Naive thymus-derived CD8-positive, alpha-beta T cell (primary cell): Measurements from ENCODE around the gene BSG. TPM values are rescaled to one million over a fixed set of nuclear protein-coding genes. Genes with fewer than 3 reads are reported as not detected.
A peak's percentile ranks its signal among the peaks of the same experiment; 100 is the strongest.

ENCODE experiments used
- ATAC-seq, 2 donors: fragments of 150-1000 bp; cut with Tn5 transposase in 1 of 2; sonication (Bioruptor Pico), chemical (Tn5 transposase) in 1 of 2; 1 replicate in 1 of 2; 2 replicates in 1 of 2; pipeline ENCODE4 v1.10.0; 2021; ENCODE audit warnings: mild to moderate bottlenecking in 2 of 2, moderate library complexity in 2 of 2
- POLR2A ChIA-PET: fragments of 350-600 bp; sonication (Branson Sonifier 250); formaldehyde crosslinking; loops from one replicate; lab custom pipeline; 2021; ENCODE audit warnings: antibody characterized with exemption; lab: Charles Lee
- DNase-seq, 10 donors: peaks; one replicate each; pipeline versions ENCODE4 v3.0.0 to v3.0.0-alpha.2; 2020 to 2022
- H3K27ac Mint-ChIP-seq, 10 donors: one replicate each; pipeline ENCODE4 v1.8.0; 2020 to 2022; ENCODE audit warnings: mild to moderate bottlenecking in 10 of 10, mixed read lengths in 10 of 10, moderate library complexity in 4 of 10, inconsistent platforms in 1 of 10
- H3K27me3 Mint-ChIP-seq, 5 donors: one replicate each; pipeline ENCODE4 v1.8.0; 2021 to 2022; ENCODE audit warnings: mixed read lengths in 5 of 5
- H3K36me3 Mint-ChIP-seq, 3 donors: one replicate each; pipeline ENCODE4 v1.8.0; 2020 to 2022; ENCODE audit warnings: mixed read lengths in 3 of 3, mild to moderate bottlenecking in 2 of 3, inconsistent platforms in 1 of 3
- H3K4me1 Mint-ChIP-seq, 4 donors: one replicate each; pipeline ENCODE4 v1.8.0; 2021 to 2022; ENCODE audit warnings: mixed read lengths in 4 of 4
- H3K4me3 Mint-ChIP-seq, 10 donors: one replicate each; pipeline ENCODE4 v1.8.0; 2020 to 2022; ENCODE audit warnings: mild to moderate bottlenecking in 10 of 10, mixed read lengths in 10 of 10, moderate library complexity in 6 of 10, inconsistent platforms in 1 of 10
- H3K9me3 Mint-ChIP-seq, 9 donors: one replicate each; pipeline ENCODE4 v1.8.0; 2020 to 2022; ENCODE audit warnings: mixed read lengths in 9 of 9, mild to moderate bottlenecking in 3 of 9, inconsistent platforms in 1 of 9, moderate library complexity in 1 of 9
- polyA plus RNA-seq, 3 donors: library from polyadenylated mRNA; unstranded; fragments of 300-500 nt; fragmentation: Illumina TruSeq; gene quantifications; one replicate each; pipeline ENCODE4 v1.2.3, GENCODE V29; 2021
- total RNA-seq, 8 experiments: library from RNA in 2 of 8; stranded (reverse) in 2 of 8; gene quantifications; one replicate each; pipeline ENCODE4 v1.2.3 and lab custom pipeline; 2021 to 2026

Gene BSG
- total and polyA plus RNA-seq, 5 experiments from 2014 or later: 106 to 313 (median 282) TPM

DNA sequence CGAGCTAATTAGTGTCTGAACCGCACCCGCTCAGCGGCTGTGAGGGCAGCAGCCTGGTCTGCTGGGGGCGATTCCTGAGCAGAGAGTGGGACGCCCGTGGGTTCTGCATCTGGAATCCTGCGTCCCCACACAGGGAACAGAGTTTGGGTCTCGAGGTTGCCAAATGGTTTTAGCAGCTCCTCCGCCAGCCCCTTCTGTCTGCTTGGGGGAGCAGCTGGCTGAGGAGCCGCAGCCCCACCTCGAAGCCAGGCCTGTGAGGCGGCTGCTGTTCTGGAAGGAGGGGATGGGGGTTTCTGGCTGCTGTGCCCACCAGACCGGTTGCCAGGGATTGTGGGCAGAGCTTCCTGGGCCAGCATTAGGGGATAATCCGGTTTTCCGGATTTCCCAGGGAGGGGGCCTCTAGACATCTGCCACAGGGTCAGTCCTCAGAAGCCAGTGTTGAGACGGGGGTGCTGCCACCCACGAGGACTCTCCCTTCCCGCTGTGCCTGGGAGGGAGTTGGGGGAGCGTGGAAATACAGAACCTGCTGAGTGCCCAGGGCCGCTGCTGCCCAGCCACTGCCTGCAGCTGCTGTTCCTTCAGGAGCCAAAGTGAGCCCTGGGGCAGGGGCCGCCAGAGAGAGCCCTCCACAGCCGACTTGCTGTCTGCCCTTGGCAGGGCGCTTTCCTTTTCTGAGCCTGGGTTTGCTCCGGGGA is 38.9 kb upstream of the BSG start:
- Mint-ChIP-seq H3K27ac (peak overlapping the region in 8 of 10 donors; percentile 27 to 86 (median 54)), H3K36me3 (peaks cover 0 to 13% (median 1%) of the 10 kb centered on the region in 3 donors), H3K4me1 (peaks cover 10 to 23% (median 17%) of the 10 kb centered on the region in 4 donors), H3K27me3 (peaks cover 0 to under 1% (median 0%) of the 10 kb centered on the region in 5 donors), H3K9me3 (no peaks in the 10 kb centered on the region), H3K4me3 (peak overlapping the region; percentile 59 to 90 (median 88))
- DNase-seq (peak in 1 of 10 donors; percentile 56), ATAC-seq (no peak)
- POLR2A ChIA-PET: interaction anchor here (0.9 to 5.0 kb wide), 7 partner anchors 9 to 45 kb away, joined by 3 to 55 read pairs (median 5); partner anchors contain the start of genes GZMM and TPGS1

DNA sequence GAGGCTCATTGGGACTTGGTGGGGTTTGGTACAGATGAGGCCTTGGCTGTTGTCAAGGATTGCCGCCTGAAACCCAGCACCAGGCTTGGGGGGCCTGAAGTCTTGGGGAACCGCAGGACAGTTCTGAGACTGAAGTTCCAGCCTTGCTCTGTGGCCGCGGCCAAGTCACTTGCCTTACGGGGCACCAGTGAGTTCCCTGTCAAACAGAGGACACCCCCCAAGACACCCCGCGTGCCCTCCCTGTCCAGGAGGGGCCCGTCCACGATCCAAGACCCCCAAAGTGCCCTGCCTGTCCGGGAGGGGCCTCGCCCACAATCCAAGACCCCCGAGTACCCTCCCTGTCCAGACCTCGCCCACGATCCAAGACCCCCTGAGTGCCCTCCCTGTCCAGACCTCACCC is 38.3 kb upstream of the BSG start:
- POLR2A ChIA-PET: interaction anchor here (0.9 to 5.0 kb wide), 4 partner anchors 9 to 24 kb away, joined by 3 to 55 read pairs (median 10); partner anchors contain the start of gene GZMM
- DNase-seq (no peak), ATAC-seq (no peak)
- Mint-ChIP-seq H3K27me3 (no peaks in the 10 kb centered on the region), H3K27ac (peak overlapping the region in 3 of 10 donors; percentile 1 to 38 (median 31)), H3K9me3 (no peaks in the 10 kb centered on the region), H3K36me3 (peaks cover 0 to 16% (median 1%) of the 10 kb centered on the region in 3 donors), H3K4me3 (peak overlapping the region in 9 of 10 donors; percentile 22 to 89 (median 66)), H3K4me1 (peaks cover 10 to 22% (median 17%) of the 10 kb centered on the region in 4 donors)

DNA sequence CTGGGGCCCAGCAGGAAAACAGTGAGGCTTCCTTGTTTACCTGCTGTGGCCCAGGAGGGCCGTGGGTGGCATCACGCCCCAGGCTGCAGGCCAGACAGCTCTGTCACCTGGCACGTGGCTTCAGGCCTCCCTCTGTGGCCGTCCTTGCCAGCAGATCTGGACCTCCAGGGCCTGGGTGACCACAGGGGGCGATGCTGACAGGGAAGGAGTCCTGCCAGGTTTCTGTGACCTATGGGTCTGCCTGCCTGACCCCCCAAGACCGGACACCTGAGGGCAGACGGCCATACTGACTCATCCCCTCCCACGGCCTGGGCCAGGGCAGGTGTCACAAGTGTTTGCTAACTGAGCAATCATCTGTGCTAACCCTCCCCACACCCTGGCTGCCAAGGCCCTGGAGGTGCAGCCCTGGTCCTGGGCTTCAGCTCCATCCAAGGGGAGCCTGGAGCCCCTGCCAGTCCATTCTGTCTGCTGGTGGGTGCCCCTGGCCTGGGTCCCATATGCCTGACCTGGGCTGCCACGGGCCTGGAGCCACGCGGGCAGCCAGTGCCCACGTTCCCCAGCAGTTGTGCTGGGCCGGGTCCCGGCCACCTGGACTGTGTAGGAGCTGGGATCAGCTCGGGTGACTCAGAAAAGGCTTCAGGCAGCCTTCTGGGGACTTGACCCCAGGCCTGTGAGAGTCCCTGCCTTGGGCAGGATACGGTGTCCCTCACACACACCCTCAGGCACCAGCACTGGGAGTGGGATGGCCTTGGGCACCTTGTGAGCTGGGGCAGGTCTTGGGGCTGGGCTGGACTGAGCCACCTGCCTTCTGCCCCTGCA is 37.2 kb upstream of the BSG start:
- peak overlapping the region in 3 of 10 donors; percentile 38 to 67 (median 47) for H3K27ac Mint-ChIP-seq
- POLR2A ChIA-PET: no interaction called here
- H3K9me3 Mint-ChIP-seq: no peaks in the 10 kb centered on the region
- no peaks in the 10 kb centered on the region for H3K27me3 Mint-ChIP-seq
- peak overlapping the region in 6 of 10 donors; percentile 25 to 82 (median 52) for H3K4me3 Mint-ChIP-seq
- H3K36me3 Mint-ChIP-seq: peaks cover 0 to 21% (median 1%) of the 10 kb centered on the region in 3 donors
- DNase-seq (peak in 1 of 10 donors; percentile 58), ATAC-seq (no peak)
- peaks cover 8 to 20% (median 17%) of the 10 kb centered on the region in 4 donors for H3K4me1 Mint-ChIP-seq

DNA sequence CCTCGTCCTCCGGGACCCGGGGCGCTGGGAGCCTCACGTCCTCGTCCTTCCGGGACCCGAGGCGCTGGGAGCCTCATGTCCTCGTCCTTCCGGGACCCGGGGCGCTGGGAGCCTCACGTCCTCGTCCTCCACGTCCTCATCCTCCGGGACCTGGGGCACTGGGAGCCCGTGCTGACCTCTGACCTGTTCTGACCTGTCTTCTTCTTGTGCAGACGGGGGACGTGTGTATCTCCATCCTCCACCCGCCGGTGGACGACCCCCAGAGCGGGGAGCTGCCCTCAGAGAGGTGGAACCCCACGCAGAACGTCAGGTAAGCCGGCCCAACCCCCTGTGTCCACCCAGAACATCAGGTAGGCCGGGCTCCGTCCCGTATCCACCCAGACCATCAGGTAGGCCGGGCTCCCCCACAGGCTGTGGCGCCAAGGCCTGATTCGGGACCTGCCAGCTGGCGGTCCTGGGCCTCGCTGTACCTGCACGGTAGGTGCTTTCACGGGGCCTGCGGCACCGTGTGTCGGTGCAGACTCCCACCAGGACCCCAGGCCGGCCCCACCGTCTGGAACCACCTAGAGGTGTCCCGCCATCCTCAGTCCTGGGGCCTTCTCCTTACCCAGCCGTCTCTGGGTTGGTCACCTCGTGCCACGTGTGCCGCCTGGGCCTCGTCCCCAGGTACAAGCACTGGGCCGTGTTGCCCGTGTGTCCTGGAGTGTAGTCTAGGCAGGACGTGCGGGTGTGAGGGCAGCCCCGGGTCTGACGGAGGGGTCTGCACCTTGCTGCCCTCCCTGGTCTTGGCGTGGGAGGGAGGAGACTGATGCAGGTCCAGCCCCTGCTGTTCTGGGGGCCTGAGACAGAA is 36.1 kb upstream of the BSG start:
- no peak overlapping the region for H3K4me3 Mint-ChIP-seq
- ATAC-seq (no peak), DNase-seq (peak in 1 of 10 donors; percentile 57)
- peaks cover 0 to 21% (median 1%) of the 10 kb centered on the region in 3 donors for H3K36me3 Mint-ChIP-seq
- no peak overlapping the region for H3K27ac Mint-ChIP-seq
- POLR2A ChIA-PET: no interaction called here
- no peaks in the 10 kb centered on the region for H3K27me3 Mint-ChIP-seq
- peaks cover 8 to 18% (median 17%) of the 10 kb centered on the region in 4 donors for H3K4me1 Mint-ChIP-seq
- no peaks in the 10 kb centered on the region for H3K9me3 Mint-ChIP-seq

DNA sequence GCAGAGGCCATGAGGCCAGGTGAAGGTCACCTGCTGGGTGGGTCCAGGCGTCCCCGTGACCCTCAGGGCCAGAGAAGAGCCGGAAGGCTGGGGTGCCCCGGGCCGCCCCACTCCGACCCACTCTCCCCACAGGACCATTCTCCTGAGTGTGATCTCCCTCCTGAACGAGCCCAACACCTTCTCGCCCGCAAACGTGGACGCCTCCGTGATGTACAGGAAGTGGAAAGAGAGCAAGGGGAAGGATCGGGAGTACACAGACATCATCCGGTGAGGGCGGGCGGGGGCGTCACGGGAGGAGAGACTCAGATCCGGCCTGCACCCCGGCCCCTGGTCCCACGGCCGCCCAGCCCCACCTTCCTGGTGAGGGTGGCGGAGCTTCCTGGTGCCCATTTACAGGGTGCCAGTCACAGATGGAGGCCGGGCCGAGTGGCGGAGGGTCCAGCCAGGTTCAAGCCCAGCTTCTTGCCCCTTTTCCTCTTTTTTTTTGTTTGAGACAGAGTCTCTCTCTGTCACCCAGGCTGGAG is 35.5 kb upstream of the BSG start:
- DNase-seq (no peak), ATAC-seq (no peak)
- H3K4me1 Mint-ChIP-seq: peaks cover 8 to 18% (median 17%) of the 10 kb centered on the region in 4 donors
- no peak overlapping the region for H3K27ac Mint-ChIP-seq
- H3K36me3 Mint-ChIP-seq: peaks cover 0 to 21% (median 1%) of the 10 kb centered on the region in 3 donors
- no peaks in the 10 kb centered on the region for H3K27me3 Mint-ChIP-seq
- no peak overlapping the region for H3K4me3 Mint-ChIP-seq
- POLR2A ChIA-PET: no interaction called here
- H3K9me3 Mint-ChIP-seq: no peaks in the 10 kb centered on the region

DNA sequence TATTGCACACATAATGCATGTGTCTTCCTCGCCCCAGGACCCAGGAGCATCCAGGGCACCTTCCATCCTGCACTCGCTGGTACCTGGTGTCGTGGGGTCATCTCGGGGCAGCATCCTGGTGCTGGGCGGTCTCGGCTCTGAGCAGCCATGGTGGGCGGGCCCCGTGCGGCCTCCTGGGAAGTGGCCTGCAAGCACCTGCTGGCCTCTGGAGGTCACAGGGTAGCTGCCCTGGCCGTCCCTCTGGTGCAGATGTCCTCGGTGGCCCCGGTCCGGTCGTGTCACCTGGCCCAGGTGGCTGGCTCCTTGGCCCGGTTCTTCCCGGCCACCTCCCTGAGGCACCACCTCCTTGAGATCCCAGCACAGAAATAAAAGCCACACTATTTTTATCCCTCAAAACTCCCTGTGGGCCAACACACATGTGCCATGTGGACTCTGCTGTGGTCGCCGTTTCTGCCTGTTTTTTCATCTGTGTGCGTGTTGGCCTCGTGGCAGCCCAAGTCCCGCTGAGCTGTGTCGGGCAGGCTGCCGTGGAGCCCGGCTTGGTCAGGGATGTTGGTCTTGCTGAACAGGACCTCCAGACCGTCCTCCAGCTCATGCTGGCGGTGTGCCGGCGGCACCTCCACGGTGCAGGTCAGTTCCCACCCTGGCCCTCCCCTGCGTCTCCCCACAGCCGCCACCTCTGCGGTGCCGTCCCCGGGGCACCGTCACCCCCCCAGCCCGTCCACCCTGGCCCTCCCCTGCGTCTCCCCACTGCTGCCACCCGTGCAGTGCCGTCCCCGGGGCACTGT is 33.6 kb upstream of the BSG start:
- Mint-ChIP-seq H3K4me3 (no peak overlapping the region), H3K4me1 (peaks cover 4 to 14% (median 11%) of the 10 kb centered on the region in 4 donors), H3K36me3 (peaks cover 0 to 21% (median 1%) of the 10 kb centered on the region in 3 donors), H3K27me3 (no peaks in the 10 kb centered on the region), H3K9me3 (no peaks in the 10 kb centered on the region), H3K27ac (no peak overlapping the region)
- POLR2A ChIA-PET: interaction anchor here (0.6 kb wide), 1 partner anchor 93 kb away, joined by 3 read pairs; no protein-coding TSS in a partner anchor
- no peak for ATAC-seq
- DNase-seq: no peak

DNA sequence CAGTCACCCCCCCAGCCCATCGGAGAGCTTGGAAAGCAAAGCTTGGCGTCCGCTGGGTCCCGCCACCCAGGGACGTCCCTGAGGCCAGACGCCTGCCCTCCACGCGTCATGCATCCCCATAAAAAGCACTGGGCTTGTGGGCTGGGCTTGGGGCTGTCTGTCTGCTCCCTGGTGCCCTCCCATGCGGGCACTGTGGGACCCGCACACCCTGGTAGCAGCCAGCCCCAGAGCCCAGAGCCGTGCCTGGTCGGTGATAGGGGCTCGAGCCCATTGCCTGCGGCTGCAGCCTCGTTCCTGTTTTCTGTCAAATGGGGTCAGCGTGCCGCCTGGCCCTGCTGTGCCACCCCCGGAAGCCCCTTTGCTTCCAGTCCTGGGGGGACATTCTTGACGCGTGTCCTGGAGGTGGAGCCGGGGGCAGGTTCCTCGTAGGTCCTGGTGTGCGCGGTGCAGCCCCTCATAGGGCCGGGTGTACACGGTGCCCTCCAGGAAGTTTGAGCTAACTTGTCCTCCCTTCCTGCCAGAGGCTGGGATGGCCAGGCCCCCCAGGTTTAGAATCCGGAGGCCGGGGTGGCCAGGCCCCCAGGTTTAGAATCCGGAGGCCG is 32.9 kb upstream of the BSG start:
- no peak for ATAC-seq
- H3K27ac Mint-ChIP-seq: no peak overlapping the region
- POLR2A ChIA-PET: no interaction called here

DNA sequence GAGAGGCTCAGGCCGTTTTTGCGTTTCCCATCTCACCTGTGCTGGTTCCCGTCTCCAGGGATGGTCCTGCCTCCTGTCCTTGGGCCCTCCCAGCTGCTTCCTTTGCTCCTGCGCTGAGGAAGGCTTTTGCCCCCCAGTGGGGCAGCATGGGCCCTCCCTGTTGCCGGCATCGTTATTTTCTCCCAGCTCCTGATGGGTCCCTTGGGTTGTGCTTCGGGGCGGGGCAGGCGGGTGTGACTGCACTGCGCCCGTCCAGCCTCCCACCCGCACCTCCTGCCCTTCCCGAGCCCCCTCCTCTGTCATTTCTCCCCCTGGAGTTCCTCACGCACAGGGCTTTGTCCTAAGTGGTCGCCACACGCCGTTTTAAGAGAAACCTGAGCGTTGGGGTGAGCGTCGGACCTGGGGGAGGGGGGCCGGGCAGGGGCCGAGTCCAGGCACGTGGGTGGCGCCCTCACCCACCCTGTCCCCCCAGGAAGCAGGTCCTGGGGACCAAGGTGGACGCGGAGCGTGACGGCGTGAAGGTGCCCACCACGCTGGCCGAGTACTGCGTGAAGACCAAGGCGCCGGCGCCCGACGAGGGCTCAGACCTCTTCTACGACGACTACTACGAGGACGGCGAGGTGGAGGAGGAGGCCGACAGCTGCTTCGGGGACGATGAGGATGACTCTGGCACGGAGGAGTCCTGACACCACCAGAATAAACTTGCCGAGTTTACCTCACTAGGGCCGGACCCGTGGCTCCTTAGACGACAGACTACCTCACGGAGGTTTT is 31.3 kb upstream of the BSG start:
- Mint-ChIP-seq H3K4me3 (no peak overlapping the region), H3K4me1 (peaks cover 3 to 23% (median 17%) of the 10 kb centered on the region in 4 donors), H3K27me3 (no peaks in the 10 kb centered on the region), H3K27ac (peak overlapping the region in 1 of 10 donors; percentile 27), H3K9me3 (no peaks in the 10 kb centered on the region), H3K36me3 (peaks cover 0 to 19% (median 1%) of the 10 kb centered on the region in 3 donors)
- ATAC-seq (no peak), DNase-seq (peak in 1 of 10 donors; percentile 62)
- POLR2A ChIA-PET: interaction anchor here (2.7 kb wide), 1 partner anchor 10 kb away, joined by 15 read pairs; the partner anchor contains the start of gene CDC34

More for the DNA sequence above, 32.9 kb upstream of the BSG start:
- H3K4me3 Mint-ChIP-seq: no peak overlapping the region
- peak in 1 of 10 donors; percentile 53 for DNase-seq
- peaks cover 2 to 15% (median 12%) of the 10 kb centered on the region in 4 donors for H3K4me1 Mint-ChIP-seq
- H3K36me3 Mint-ChIP-seq: peaks cover 0 to 21% (median 1%) of the 10 kb centered on the region in 3 donors
- no peaks in the 10 kb centered on the region for H3K9me3 Mint-ChIP-seq
- H3K27me3 Mint-ChIP-seq: no peaks in the 10 kb centered on the region

DNA sequence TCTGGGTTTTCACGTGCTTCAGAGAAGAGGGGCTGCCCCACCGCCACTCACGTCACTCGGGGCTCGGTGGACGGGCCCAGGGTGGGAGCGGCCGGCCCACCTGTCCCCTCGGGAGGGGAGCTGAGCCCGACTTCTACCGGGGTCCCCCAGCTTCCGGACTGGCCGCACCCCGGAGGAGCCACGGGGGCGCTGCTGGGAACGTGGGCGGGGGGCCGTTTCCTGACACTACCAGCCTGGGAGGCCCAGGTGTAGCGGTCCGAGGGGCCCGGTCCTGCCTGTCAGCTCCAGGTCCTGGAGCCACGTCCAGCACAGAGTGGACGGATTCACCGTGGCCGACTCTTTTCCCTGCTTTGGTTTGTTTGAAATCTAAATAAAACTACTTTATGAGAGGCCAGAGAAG is 30.7 kb upstream of the BSG start:
- ATAC-seq (no peak), DNase-seq (peak in 1 of 10 donors; percentile 54)
- no peak overlapping the region for H3K27ac Mint-ChIP-seq
- peaks cover 0 to 15% (median 1%) of the 10 kb centered on the region in 3 donors for H3K36me3 Mint-ChIP-seq
- H3K4me1 Mint-ChIP-seq: peaks cover 3 to 25% (median 17%) of the 10 kb centered on the region in 4 donors
- H3K27me3 Mint-ChIP-seq: no peaks in the 10 kb centered on the region
- H3K4me3 Mint-ChIP-seq: no peak overlapping the region
- H3K9me3 Mint-ChIP-seq: no peaks in the 10 kb centered on the region
- POLR2A ChIA-PET: interaction anchor here (0.6 to 2.7 kb wide), 3 partner anchors 10 to 12 kb away, joined by 3 to 15 read pairs (median 3); partner anchors contain the start of gene CDC34
